DOHH2 (cell line): ENCODE measurements around the gene CFAP44.

Experiments
- H3F3A ChIP-seq: fragments of 200-600 bp; sonication (generic), shearing (Covaris generic); 2 replicates; pipeline ENCODE4 v1.6.0; 2016; ENCODE audit warnings: antibody characterized with exemption, mild to moderate bottlenecking; ENCODE audit not compliant: control insufficient read depth, insufficient read depth
- H3K27ac ChIP-seq: fragments of 200-600 bp; sonication (generic); 2 replicates; pipeline ENCODE4 v1.5.1; 2014; ENCODE audit warnings: low read depth, mild to moderate bottlenecking, low read length, moderate library complexity
- H3K27me3 ChIP-seq: fragments of 200-600 bp; sonication (generic); 2 replicates; pipeline ENCODE4 v1.6.1; 2014; ENCODE audit warnings: mild to moderate bottlenecking, low read length, mixed read lengths; ENCODE audit not compliant: control insufficient read depth
- H3K36me3 ChIP-seq: fragments of 200-600 bp; sonication (generic); 2 replicates; pipeline ENCODE4 v1.6.1; 2014; ENCODE audit warnings: mild to moderate bottlenecking, low read length, moderate library complexity, mixed read lengths; ENCODE audit not compliant: control insufficient read depth
- H3K4me1 ChIP-seq: fragments of 200-600 bp; sonication (generic); 2 replicates; pipeline ENCODE4 v1.6.1; 2014; ENCODE audit warnings: mild to moderate bottlenecking, low read length, mixed read lengths; ENCODE audit not compliant: control insufficient read depth
- H3K4me2 ChIP-seq: fragments of 200-600 bp; sonication (generic); 2 replicates; pipeline ENCODE4 v1.6.0; 2014; ENCODE audit warnings: mild to moderate bottlenecking, low read length, moderate library complexity
- H3K4me3 ChIP-seq: fragments of 200-600 bp; sonication (generic); 2 replicates; pipeline ENCODE4 v1.5.1; 2014; ENCODE audit warnings: mild to moderate bottlenecking, low read length, mixed read lengths
- H3K79me2 ChIP-seq: fragments of 200-600 bp; sonication (generic); 2 replicates; pipeline ENCODE4 v1.6.1; 2014; ENCODE audit warnings: mild to moderate bottlenecking, low read length, mixed read lengths; ENCODE audit not compliant: control insufficient read depth
- H3K9me2 ChIP-seq: fragments of 200-600 bp; sonication (generic); replicated peaks from 2 replicates; pipeline ENCODE4 v1.6.1; 2014; ENCODE audit warnings: mild to moderate bottlenecking, low read length, mixed read lengths; ENCODE audit not compliant: control insufficient read depth
- H3K9me3 ChIP-seq: fragments of 200-600 bp; sonication (generic); 2 replicates; pipeline ENCODE4 v1.6.1; 2014; ENCODE audit warnings: antibody characterized with exemption, low read length, mixed read lengths; ENCODE audit not compliant: control insufficient read depth, insufficient read depth
- H4K20me1 ChIP-seq: fragments of 200-600 bp; sonication (generic); 2 replicates; pipeline ENCODE4 v1.6.0; 2014; ENCODE audit warnings: low read depth, mild to moderate bottlenecking, antibody characterized with exemption, low read length, moderate library complexity; ENCODE audit not compliant: control insufficient read depth, insufficient read depth
- EZH2phosphoT487 ChIP-seq: fragments of 200-600 bp; sonication (generic); IDR thresholded peaks from 2 replicates; pipeline ENCODE4 v1.6.1; 2017; ENCODE audit warnings: borderline replicate concordance, mild to moderate bottlenecking, antibody characterized with exemption, low read length, moderate library complexity, mixed read lengths
- TF ChIP-seq, protein P1 (sequence below): fragments of 200-600 bp; sonication (generic); IDR thresholded peaks from one replicate; pipeline ENCODE4 v1.5.1; 2014; ENCODE audit warnings: antibody characterized with exemption, mild to moderate bottlenecking, low read depth, low read length; ENCODE audit not compliant: poor library complexity, severe bottlenecking

The CFAP44 gene

DNA sequence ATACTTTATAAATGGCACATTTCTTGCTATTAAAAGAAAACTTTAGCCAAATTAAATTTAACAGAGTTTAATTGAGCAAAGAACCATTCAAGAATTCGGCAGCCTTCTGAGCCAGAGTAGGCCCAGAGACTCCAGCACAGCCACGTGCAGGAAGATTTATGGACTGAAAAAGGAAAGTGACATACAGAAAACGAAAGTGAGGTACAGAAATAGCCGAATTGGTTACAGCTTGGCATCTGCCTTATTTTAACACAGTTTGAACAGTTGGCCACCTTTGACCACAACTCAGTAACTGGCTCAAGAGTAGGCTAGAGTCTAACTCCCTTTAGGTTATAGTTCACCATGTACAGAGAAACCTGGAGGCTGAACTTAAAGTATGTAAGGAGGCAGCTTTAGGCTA, 17.6 kb downstream of the CFAP44 start:
- peaks cover 22% of the 10 kb centered on the region for H3K36me3 ChIP-seq
- H3K27ac ChIP-seq, result no peak overlapping the region

DNA sequence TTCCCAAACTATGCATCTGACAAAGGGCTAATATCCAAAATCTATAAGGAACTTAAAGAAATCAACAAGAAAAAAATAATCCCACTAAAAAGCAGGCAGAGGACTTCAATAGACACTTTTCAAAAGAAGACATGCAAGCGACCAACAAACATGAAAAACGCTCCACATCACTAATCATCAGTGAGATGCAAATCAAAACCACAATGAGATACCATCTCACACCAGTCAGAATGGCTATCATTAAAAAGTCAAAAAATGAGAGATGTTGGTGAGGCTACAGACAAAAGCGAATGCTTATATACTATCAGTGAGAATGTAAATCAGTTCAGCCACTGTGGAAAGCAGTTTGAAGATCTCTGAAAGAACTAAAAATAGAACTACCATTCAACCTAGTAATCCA, 20.2 kb downstream of the CFAP44 start:
- H3F3A ChIP-seq, result no peaks in the 10 kb centered on the region
- H3K27ac ChIP-seq, result no peak overlapping the region
- H3K9me2 ChIP-seq, result no peaks in the 10 kb centered on the region
- no peak for TF ChIP-seq EZH2phosphoT487
- TF ChIP-seq, protein P1, sequence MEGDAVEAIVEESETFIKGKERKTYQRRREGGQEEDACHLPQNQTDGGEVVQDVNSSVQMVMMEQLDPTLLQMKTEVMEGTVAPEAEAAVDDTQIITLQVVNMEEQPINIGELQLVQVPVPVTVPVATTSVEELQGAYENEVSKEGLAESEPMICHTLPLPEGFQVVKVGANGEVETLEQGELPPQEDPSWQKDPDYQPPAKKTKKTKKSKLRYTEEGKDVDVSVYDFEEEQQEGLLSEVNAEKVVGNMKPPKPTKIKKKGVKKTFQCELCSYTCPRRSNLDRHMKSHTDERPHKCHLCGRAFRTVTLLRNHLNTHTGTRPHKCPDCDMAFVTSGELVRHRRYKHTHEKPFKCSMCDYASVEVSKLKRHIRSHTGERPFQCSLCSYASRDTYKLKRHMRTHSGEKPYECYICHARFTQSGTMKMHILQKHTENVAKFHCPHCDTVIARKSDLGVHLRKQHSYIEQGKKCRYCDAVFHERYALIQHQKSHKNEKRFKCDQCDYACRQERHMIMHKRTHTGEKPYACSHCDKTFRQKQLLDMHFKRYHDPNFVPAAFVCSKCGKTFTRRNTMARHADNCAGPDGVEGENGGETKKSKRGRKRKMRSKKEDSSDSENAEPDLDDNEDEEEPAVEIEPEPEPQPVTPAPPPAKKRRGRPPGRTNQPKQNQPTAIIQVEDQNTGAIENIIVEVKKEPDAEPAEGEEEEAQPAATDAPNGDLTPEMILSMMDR, result no peak
- H3K4me1 ChIP-seq, result peaks cover 8% of the 10 kb centered on the region
- H3K27me3 ChIP-seq, result no peaks in the 10 kb centered on the region
- H3K36me3 ChIP-seq, result peaks cover 14% of the 10 kb centered on the region
- no peaks in the 10 kb centered on the region for H4K20me1 ChIP-seq
- H3K79me2 ChIP-seq, result no peaks in the 10 kb centered on the region
- H3K4me3 ChIP-seq, result no peak overlapping the region
- no peak overlapping the region for H3K4me2 ChIP-seq
- no peaks in the 10 kb centered on the region for H3K9me3 ChIP-seq

More for the DNA sequence above, 17.6 kb downstream of the CFAP44 start:
- H3K9me2 ChIP-seq, result no peaks in the 10 kb centered on the region
- H3K4me2 ChIP-seq, result no peak overlapping the region
- peaks cover 9% of the 10 kb centered on the region; the same call in 1 of the 2 replicates for H3K9me3 ChIP-seq
- H3F3A ChIP-seq, result no peaks in the 10 kb centered on the region
- no peaks in the 10 kb centered on the region for H3K79me2 ChIP-seq
- TF ChIP-seq, protein P1, result no peak
- TF ChIP-seq EZH2phosphoT487, result no peak
- no peaks in the 10 kb centered on the region for H3K27me3 ChIP-seq
- no peak overlapping the region for H3K4me3 ChIP-seq
- peaks cover 8% of the 10 kb centered on the region for H3K4me1 ChIP-seq
- no peaks in the 10 kb centered on the region for H4K20me1 ChIP-seq

DNA sequence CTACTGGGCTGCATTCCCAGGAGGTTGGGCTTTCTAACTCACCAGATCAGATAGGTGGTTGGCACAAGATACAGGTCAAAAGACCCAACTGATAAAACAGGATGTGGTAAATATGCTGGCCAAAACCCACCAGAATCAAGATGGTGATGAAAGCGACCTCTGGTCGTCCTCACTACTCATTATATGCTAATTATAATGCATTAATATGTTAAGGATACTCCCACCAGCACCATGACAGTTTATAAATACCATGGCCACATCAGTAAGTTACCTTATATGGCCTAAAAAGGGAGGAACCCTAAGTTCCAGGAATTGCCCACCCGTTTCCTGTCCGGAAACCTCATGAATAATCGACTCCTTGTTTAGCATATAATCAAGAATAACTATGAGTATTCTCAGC, 31.6 kb downstream of the CFAP44 start:
- Histone ChIP-seq H3K27ac (no peak overlapping the region), H3K79me2 (no peaks in the 10 kb centered on the region), H3K36me3 (no peaks in the 10 kb centered on the region), H3K4me3 (no peak overlapping the region), H3F3A (no peaks in the 10 kb centered on the region), H3K9me3 (no peaks in the 10 kb centered on the region), H3K4me1 (no peaks in the 10 kb centered on the region), H3K9me2 (no peaks in the 10 kb centered on the region), H3K4me2 (no peak overlapping the region), H3K27me3 (no peaks in the 10 kb centered on the region), H4K20me1 (no peaks in the 10 kb centered on the region)
- TF ChIP-seq, protein P1, result no peak
- no peak for TF ChIP-seq EZH2phosphoT487
